Neural cell (in vitro differentiated cells): ENCODE data around the gene HPRT1. TPM values are rescaled to one million over a fixed set of nuclear protein-coding genes. Genes with fewer than 3 reads are reported as not detected.

Experiments
- H2AFZ ChIP-seq: fragments of 200-600, 300-800 bp; sonication (generic), shearing (Covaris generic); 2 replicates; pipeline ENCODE4 v1.6.0; 2014; ENCODE audit warnings: low read depth, mild to moderate bottlenecking, antibody characterized with exemption, low read length, moderate library complexity
- H3F3A ChIP-seq: fragments of 200-600 bp; shearing (Covaris generic); 2 replicates; pipeline ENCODE4 v1.6.1; 2016; ENCODE audit warnings: mild to moderate bottlenecking, moderate library complexity, mixed read lengths, antibody characterized with exemption, low read length; ENCODE audit not compliant: insufficient read depth, poor library complexity, severe bottlenecking
- H3K27ac ChIP-seq: fragments of 200-600, 300-800 bp; sonication (generic), shearing (Covaris generic); 2 replicates; pipeline ENCODE4 v1.5.1; 2014; ENCODE audit warnings: mild to moderate bottlenecking, low read length, moderate library complexity
- H3K27me3 ChIP-seq: fragments of 300-800, 200-600 bp; sonication (generic), shearing (Covaris generic); 2 replicates; pipeline ENCODE4 v1.6.0; 2014; ENCODE audit warnings: mild to moderate bottlenecking, low read depth, low read length, moderate library complexity; ENCODE audit not compliant: insufficient read depth
- H3K36me3 ChIP-seq: fragments of 300-800, 200-600 bp; sonication (generic), shearing (Covaris generic); 2 replicates; pipeline ENCODE4 v1.5.1; 2014; ENCODE audit warnings: mild to moderate bottlenecking, antibody characterized with exemption, low read length, moderate library complexity; ENCODE audit not compliant: insufficient read depth
- H3K4me2 ChIP-seq: fragments of 300-800, 200-600 bp; sonication (generic), shearing (Covaris generic); 2 replicates; pipeline ENCODE4 v1.6.0; 2014; ENCODE audit warnings: mild to moderate bottlenecking, low read length
- H3K4me3 ChIP-seq: fragments of 300-800, 200-600 bp; sonication (generic), shearing (Covaris generic); 2 replicates; pipeline ENCODE4 v1.5.1; 2014; ENCODE audit warnings: mild to moderate bottlenecking, low read length, moderate library complexity
- H3K79me2 ChIP-seq: fragments of 200-600 bp; shearing (Covaris generic); replicated peaks from 2 replicates; pipeline ENCODE4 v1.6.0; 2014; ENCODE audit warnings: mild to moderate bottlenecking, low read length, moderate library complexity; ENCODE audit not compliant: insufficient read depth
- H3K9ac ChIP-seq: fragments of 300-800, 200-600 bp; sonication (generic), shearing (Covaris generic); 2 replicates; pipeline ENCODE4 v1.6.1; 2016; ENCODE audit warnings: mild to moderate bottlenecking, low read length, mixed read lengths
- H3K9me2 ChIP-seq: fragments of 200-600 bp; shearing (Covaris generic); 2 replicates; pipeline ENCODE4 v1.6.1; 2016; ENCODE audit warnings: mild to moderate bottlenecking, low read length, mixed read lengths; ENCODE audit not compliant: insufficient read depth
- H3K9me3 ChIP-seq: fragments of 200-600, 300-800 bp; sonication (generic), shearing (Covaris generic); 2 replicates; pipeline ENCODE4 v1.6.1; 2016; ENCODE audit warnings: mild to moderate bottlenecking, mixed run types, low read length, moderate library complexity, mixed read lengths
- H4K20me1 ChIP-seq: fragments of 200-600 bp; shearing (Covaris generic); 2 replicates; pipeline ENCODE4 v1.6.1; 2016; ENCODE audit warnings: mild to moderate bottlenecking, mixed run types; ENCODE audit not compliant: insufficient read depth
- EP300 ChIP-seq: fragments of 450-650 bp; conservative IDR thresholded peaks from 2 replicates; pipeline ENCODE4 v1.6.1; 2014; ENCODE audit warnings: antibody characterized with exemption, mild to moderate bottlenecking, moderate library complexity; ENCODE audit not compliant: poor library complexity, severe bottlenecking
- EZH2 ChIP-seq: fragments of 200-600, 300-800 bp; shearing (Covaris generic), sonication (generic); IDR thresholded peaks from 2 replicates; pipeline ENCODE4 v1.6.1; 2014; ENCODE audit warnings: antibody characterized with exemption, low read length, borderline replicate concordance, mild to moderate bottlenecking; ENCODE audit not compliant: insufficient read depth, poor library complexity, severe bottlenecking
- MXI1 ChIP-seq: fragments of 450-650 bp; conservative IDR thresholded peaks from 2 replicates; pipeline ENCODE4 v1.6.1; 2014; ENCODE audit warnings: antibody characterized with exemption, mild to moderate bottlenecking; ENCODE audit not compliant: poor library complexity, severe bottlenecking
- POLR2AphosphoS5 ChIP-seq: IDR thresholded peaks from 2 replicates; pipeline ENCODE4 v1.6.1; 2012
- RAD21 ChIP-seq: fragments of 450-650 bp; conservative IDR thresholded peaks from 2 replicates; pipeline ENCODE4 v1.6.1; 2014; ENCODE audit warnings: antibody characterized with exemption, mild to moderate bottlenecking, moderate library complexity
- SMC3 ChIP-seq: fragments of 450-650 bp; conservative IDR thresholded peaks from 2 replicates; pipeline ENCODE4 v1.6.1; 2014; ENCODE audit warnings: antibody characterized with exemption, mild to moderate bottlenecking, moderate library complexity; ENCODE audit not compliant: poor library complexity
- TAF1 ChIP-seq: IDR thresholded peaks from 2 replicates; pipeline ENCODE4 v1.6.1; 2012; ENCODE audit warnings: low read depth
- polyA plus RNA-seq: library from polyadenylated mRNA; depleted of rRNA; stranded (reverse); fragments of >200 nt; gene quantifications from 2 replicates; pipeline ENCODE4 v1.2.3, GENCODE V29; 2014
- TF ChIP-seq, protein P1 (sequence below): fragments of 450-650 bp; IDR thresholded peaks from 2 replicates; pipeline ENCODE4 v1.5.1; 2014; ENCODE audit warnings: antibody characterized with exemption, mild to moderate bottlenecking, moderate library complexity; ENCODE audit not compliant: poor library complexity, severe bottlenecking
- TF ChIP-seq, protein P2 (sequence below): IDR thresholded peaks from 2 replicates; pipeline ENCODE4 v1.6.1; 2012; ENCODE audit warnings: borderline replicate concordance

The HPRT1 gene
- polyA plus RNA-seq, 1 donor from 2014 or later, result 10.1 TPM

DNA sequence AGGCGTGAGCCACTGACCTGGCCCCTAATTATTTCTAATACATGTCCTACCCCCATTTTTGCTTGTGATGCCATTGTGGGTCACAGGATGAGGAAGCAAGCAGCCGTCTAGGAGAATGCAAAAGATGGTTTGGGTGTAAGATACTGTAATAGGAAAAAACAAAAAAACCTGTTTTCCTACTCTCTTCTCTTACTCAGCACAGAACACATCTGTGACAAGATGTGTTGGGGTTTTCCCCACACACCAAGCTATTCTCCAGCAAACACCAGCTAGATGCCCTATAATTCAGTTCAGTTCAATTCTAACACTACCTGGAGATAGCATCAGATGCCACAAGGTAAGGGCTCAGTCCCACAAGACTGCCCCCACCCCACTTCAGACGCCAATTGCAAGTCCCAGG is 15.3 kb upstream of the HPRT1 start:
- Histone ChIP-seq H3K79me2 (no peaks in the 10 kb centered on the region), H3F3A (no peaks in the 10 kb centered on the region), H3K27me3 (no peaks in the 10 kb centered on the region), H2AFZ (no peak overlapping the region), H3K9me2 (no peaks in the 10 kb centered on the region), H3K4me2 (no peak overlapping the region), H3K36me3 (no peaks in the 10 kb centered on the region), H3K9me3 (no peaks in the 10 kb centered on the region), H3K4me3 (no peak overlapping the region), H3K9ac (no peak overlapping the region), H3K27ac (no peak overlapping the region), H4K20me1 (no peaks in the 10 kb centered on the region)
- TF ChIP-seq, protein P1, sequence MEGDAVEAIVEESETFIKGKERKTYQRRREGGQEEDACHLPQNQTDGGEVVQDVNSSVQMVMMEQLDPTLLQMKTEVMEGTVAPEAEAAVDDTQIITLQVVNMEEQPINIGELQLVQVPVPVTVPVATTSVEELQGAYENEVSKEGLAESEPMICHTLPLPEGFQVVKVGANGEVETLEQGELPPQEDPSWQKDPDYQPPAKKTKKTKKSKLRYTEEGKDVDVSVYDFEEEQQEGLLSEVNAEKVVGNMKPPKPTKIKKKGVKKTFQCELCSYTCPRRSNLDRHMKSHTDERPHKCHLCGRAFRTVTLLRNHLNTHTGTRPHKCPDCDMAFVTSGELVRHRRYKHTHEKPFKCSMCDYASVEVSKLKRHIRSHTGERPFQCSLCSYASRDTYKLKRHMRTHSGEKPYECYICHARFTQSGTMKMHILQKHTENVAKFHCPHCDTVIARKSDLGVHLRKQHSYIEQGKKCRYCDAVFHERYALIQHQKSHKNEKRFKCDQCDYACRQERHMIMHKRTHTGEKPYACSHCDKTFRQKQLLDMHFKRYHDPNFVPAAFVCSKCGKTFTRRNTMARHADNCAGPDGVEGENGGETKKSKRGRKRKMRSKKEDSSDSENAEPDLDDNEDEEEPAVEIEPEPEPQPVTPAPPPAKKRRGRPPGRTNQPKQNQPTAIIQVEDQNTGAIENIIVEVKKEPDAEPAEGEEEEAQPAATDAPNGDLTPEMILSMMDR, result no peak
- TF ChIP-seq, protein P2, sequence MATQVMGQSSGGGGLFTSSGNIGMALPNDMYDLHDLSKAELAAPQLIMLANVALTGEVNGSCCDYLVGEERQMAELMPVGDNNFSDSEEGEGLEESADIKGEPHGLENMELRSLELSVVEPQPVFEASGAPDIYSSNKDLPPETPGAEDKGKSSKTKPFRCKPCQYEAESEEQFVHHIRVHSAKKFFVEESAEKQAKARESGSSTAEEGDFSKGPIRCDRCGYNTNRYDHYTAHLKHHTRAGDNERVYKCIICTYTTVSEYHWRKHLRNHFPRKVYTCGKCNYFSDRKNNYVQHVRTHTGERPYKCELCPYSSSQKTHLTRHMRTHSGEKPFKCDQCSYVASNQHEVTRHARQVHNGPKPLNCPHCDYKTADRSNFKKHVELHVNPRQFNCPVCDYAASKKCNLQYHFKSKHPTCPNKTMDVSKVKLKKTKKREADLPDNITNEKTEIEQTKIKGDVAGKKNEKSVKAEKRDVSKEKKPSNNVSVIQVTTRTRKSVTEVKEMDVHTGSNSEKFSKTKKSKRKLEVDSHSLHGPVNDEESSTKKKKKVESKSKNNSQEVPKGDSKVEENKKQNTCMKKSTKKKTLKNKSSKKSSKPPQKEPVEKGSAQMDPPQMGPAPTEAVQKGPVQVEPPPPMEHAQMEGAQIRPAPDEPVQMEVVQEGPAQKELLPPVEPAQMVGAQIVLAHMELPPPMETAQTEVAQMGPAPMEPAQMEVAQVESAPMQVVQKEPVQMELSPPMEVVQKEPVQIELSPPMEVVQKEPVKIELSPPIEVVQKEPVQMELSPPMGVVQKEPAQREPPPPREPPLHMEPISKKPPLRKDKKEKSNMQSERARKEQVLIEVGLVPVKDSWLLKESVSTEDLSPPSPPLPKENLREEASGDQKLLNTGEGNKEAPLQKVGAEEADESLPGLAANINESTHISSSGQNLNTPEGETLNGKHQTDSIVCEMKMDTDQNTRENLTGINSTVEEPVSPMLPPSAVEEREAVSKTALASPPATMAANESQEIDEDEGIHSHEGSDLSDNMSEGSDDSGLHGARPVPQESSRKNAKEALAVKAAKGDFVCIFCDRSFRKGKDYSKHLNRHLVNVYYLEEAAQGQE, result no peak
- no peak for TF ChIP-seq SMC3
- no peak for TF ChIP-seq POLR2AphosphoS5
- TF ChIP-seq TAF1, result no peak
- TF ChIP-seq MXI1, result no peak
- TF ChIP-seq RAD21, result no peak

DNA sequence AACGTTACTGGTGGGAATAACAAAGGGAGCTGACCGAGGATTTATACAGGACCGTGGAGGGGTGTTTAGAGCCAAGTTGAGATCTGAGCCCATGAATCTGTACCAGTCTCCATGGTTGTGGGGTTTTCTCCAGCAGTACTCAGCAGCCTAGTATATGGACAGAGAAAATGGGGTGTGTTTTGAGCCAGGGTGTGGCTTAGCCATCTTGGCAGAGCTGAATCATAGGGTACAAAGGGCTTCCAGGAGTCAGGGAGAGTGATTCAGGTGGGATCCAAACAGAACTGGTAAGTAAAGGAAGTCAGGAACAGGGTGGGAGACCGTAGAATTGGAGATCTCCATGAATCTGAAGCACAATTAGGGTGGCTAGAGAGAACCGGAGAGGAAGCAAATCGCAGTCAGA is 7.4 kb upstream of the HPRT1 start:
- H2AFZ ChIP-seq, result no peak overlapping the region
- H3K9me2 ChIP-seq, result no peaks in the 10 kb centered on the region
- no peak for TF ChIP-seq TAF1
- no peak for TF ChIP-seq MXI1
- no peak for TF ChIP-seq EP300
- TF ChIP-seq RAD21, result no peak
- TF ChIP-seq, protein P2, result no peak
- TF ChIP-seq POLR2AphosphoS5, result no peak
- TF ChIP-seq SMC3, result no peak
- TF ChIP-seq, protein P1, result no peak
- no peak for TF ChIP-seq EZH2
- no peaks in the 10 kb centered on the region for H4K20me1 ChIP-seq
- no peaks in the 10 kb centered on the region for H3K27me3 ChIP-seq
- H3K9me3 ChIP-seq, result no peaks in the 10 kb centered on the region
- no peaks in the 10 kb centered on the region for H3K36me3 ChIP-seq
- H3K4me3 ChIP-seq, result no peak overlapping the region
- no peaks in the 10 kb centered on the region for H3K79me2 ChIP-seq
- no peak overlapping the region for H3K4me2 ChIP-seq
- H3K27ac ChIP-seq, result no peak overlapping the region
- no peak overlapping the region for H3K9ac ChIP-seq
- no peaks in the 10 kb centered on the region for H3F3A ChIP-seq
